HG02610 (cell line): Measurements from ENCODE around the gene FZD8.
"Not testable (repeated sequence)": the region's sequence is repeated elsewhere in the genome, so short reads cannot be mapped to it uniquely, and the experiment has no call there.

Source experiments
- ATAC-seq: cut with Tn5 transposase; IDR thresholded peaks from one replicate; pipeline ENCODE4 v1.9.1; 2021; ENCODE audit warnings: mild to moderate bottlenecking, moderate library complexity; ENCODE audit not compliant: unreplicated experiment

FZD8 gene

GRCh38 chr10:35642035-35642792 lies at the start of gene FZD8:
Gene FZD8, minus strand, starts transcription at chr10:35642296. Its CDS starts 867 bp downstream, at chr10:35641429.
- ATAC-seq: peak; percentile 97

- ATAC-seq: no peak
Measured at GRCh38 chr10:35691522-35692236, 49.6 kb upstream of the FZD8 start.

- ATAC-seq: no peak
Measured at GRCh38 chr10:35690534-35690933, 48.4 kb upstream of the FZD8 start.

GRCh38 chr10:35685858-35686257 lies 43.8 kb upstream of the FZD8 start:
- not testable (repeated sequence) for ATAC-seq

GRCh38 chr10:35685402-35685801 lies 43.3 kb upstream of the FZD8 start:
- no peak for ATAC-seq

- ATAC-seq: no peak
Measured at GRCh38 chr10:35684586-35684985, 42.5 kb upstream of the FZD8 start.

- ATAC-seq: no peak
Measured at GRCh38 chr10:35675846-35676245, 33.8 kb upstream of the FZD8 start.

GRCh38 chr10:35674843-35675242 lies 32.7 kb upstream of the FZD8 start:
- ATAC-seq: peak; percentile 51

- ATAC-seq: no peak
Measured at GRCh38 chr10:35668865-35669650, 27.0 kb upstream of the FZD8 start.

- ATAC-seq: no peak
Measured at GRCh38 chr10:35667971-35668370, 25.9 kb upstream of the FZD8 start.

- ATAC-seq: no peak
Measured at GRCh38 chr10:35667270-35667889, 25.3 kb upstream of the FZD8 start.

GRCh38 chr10:35661236-35661635 lies 19.1 kb upstream of the FZD8 start:
- no peak for ATAC-seq

GRCh38 chr10:35659456-35659855 lies 17.4 kb upstream of the FZD8 start:
- no peak for ATAC-seq

- no peak for ATAC-seq
Measured at GRCh38 chr10:35657621-35658020, 15.5 kb upstream of the FZD8 start.

- no peak for ATAC-seq
Measured at GRCh38 chr10:35652824-35653223, 10.7 kb upstream of the FZD8 start.

- no peak for ATAC-seq
Measured at GRCh38 chr10:35650894-35651293, 8.8 kb upstream of the FZD8 start.

GRCh38 chr10:35644050-35644950 lies 2.2 kb upstream of the FZD8 start:
- no peak for ATAC-seq

GRCh38 chr10:35643151-35644049 lies 1.3 kb upstream of the FZD8 start:
- ATAC-seq: no peak

- ATAC-seq: no peak
Measured at GRCh38 chr10:35642793-35643114, 658 bp upstream of the FZD8 start.
